22Rv1 (cell line): ENCODE measurements around the gene DSCAML1.

Experiments
- H3K27ac ChIP-seq: fragments of 450-650 bp; 2 replicates; pipeline ENCODE4 v1.5.1; 2017
- ZFX ChIP-seq: fragments of 450-650 bp; IDR thresholded peaks from 2 replicates; pipeline ENCODE4 v1.6.1; 2017; ENCODE audit warnings: antibody characterized with exemption, borderline replicate concordance
- TF ChIP-seq, protein P1 (sequence below): fragments of 450-650 bp; IDR thresholded peaks from 2 replicates; pipeline ENCODE4 v1.5.1; 2017; ENCODE audit warnings: mild to moderate bottlenecking

The DSCAML1 gene

GRCh38 chr11:117731722-117732290, 65.2 kb downstream of the DSCAML1 start:
- TF ChIP-seq, protein P1, sequence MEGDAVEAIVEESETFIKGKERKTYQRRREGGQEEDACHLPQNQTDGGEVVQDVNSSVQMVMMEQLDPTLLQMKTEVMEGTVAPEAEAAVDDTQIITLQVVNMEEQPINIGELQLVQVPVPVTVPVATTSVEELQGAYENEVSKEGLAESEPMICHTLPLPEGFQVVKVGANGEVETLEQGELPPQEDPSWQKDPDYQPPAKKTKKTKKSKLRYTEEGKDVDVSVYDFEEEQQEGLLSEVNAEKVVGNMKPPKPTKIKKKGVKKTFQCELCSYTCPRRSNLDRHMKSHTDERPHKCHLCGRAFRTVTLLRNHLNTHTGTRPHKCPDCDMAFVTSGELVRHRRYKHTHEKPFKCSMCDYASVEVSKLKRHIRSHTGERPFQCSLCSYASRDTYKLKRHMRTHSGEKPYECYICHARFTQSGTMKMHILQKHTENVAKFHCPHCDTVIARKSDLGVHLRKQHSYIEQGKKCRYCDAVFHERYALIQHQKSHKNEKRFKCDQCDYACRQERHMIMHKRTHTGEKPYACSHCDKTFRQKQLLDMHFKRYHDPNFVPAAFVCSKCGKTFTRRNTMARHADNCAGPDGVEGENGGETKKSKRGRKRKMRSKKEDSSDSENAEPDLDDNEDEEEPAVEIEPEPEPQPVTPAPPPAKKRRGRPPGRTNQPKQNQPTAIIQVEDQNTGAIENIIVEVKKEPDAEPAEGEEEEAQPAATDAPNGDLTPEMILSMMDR: no peak
- TF ChIP-seq ZFX: no peak
- H3K27ac ChIP-seq: no peak overlapping the region

DNA sequence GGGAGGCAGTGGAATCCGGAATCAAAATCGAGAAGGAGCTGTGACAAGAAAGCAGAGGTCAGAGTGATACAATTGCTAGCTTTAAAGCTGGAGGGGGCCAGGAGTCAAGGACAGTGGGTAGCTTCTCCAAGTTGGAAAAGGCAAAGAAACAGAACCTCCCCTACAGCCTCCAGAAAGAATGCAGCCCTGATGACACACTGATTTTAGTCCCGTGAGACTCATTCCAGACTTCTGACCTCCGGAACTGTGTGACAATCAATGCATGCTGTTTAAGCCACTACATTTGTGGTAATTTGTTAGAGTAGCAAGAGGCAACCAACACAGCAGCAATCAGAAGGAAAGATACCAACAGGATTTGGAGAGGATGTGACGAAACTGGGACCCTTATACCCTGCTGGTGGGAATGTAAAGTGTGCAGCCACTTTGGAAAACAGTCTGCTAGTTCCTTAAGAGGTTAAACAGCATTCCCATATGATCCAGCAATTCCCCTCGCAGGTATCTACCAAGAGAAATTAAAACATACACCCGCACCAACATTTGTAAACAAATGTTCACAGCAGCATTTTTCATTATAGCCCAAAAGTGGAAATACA, 66.7 kb downstream of the DSCAML1 start:
- TF ChIP-seq, protein P1: no peak
- TF ChIP-seq ZFX: no peak
- H3K27ac ChIP-seq: no peak overlapping the region

- no peak for TF ChIP-seq ZFX
- TF ChIP-seq, protein P1: no peak
- H3K27ac ChIP-seq: no peak overlapping the region
Observed at GRCh38 chr11:117725048-117725734, 71.8 kb downstream of the DSCAML1 start.

- TF ChIP-seq, protein P1: no peak
- no peak for TF ChIP-seq ZFX
- H3K27ac ChIP-seq: no peak overlapping the region
Observed at GRCh38 chr11:117724621-117725020, 72.4 kb downstream of the DSCAML1 start.

GRCh38 chr11:117724104-117724503, 72.9 kb downstream of the DSCAML1 start:
- no peak for TF ChIP-seq ZFX
- TF ChIP-seq, protein P1: no peak

DNA sequence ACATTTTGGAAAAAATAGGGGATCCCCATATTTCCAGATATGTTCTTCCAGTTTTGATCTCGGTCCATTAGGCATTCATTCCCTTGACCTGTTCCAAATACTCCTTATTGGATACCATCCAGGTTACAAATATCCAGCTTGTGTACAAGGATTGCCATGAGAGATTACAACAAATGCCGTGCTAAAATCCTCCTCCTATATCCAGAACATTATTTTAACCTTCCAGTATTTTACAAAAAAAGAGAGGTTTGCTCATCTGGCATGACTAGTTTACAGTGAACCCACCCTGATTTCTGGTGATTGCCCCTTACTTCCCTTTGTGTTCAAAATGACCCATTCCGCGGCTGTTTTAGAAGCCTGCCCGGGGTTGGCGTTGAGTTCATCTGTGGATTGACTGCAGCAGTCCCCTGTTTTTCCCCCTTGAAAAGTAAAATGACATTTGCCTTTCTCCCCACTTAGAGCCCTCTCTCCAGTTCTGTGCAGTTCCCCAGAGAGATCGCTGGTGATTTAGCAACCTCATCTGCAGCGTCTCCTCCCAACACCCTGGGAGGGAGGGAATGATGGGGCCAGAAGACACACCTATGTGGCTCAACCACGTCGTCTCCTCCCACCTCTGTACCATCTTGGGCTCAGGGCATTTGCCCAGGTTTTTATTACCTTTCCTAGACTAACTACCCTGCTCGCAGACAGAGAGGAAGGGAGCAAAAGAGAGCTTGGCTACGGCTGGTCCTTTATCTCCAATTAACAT, 73.6 kb downstream of the DSCAML1 start:
- no peak overlapping the region for H3K27ac ChIP-seq
- TF ChIP-seq ZFX: no peak
- TF ChIP-seq, protein P1: no peak

More at GRCh38 chr11:117724104-117724503, 72.9 kb downstream of the DSCAML1 start:
- no peak overlapping the region for H3K27ac ChIP-seq

- no peak overlapping the region for H3K27ac ChIP-seq
- TF ChIP-seq, protein P1: no peak
- no peak for TF ChIP-seq ZFX
Observed at GRCh38 chr11:117722082-117722481, 74.9 kb downstream of the DSCAML1 start.
